ENCODE results near the gene UPF1.

DNA sequence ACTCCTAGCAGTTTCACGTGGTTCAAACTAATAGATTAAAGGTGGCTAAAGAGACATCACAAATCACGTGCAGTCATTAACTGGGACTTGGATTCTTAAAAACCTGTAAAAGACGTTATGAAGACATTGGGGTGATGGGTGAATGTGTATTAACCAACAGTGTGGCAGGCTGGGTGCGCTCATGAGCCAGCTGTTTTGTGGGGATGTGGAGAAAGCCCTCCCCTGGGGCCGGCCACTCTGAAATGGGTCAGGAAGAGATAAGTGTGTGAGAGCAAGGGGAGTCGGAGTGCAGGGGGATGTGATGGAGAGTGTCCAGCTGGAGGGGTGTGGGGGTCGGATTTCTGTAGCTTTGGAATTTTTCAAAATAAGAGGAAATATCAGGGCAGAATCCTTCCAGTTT lies 10.4 kb downstream of the UPF1 start:
- TF ChIP-seq, protein P1, sequence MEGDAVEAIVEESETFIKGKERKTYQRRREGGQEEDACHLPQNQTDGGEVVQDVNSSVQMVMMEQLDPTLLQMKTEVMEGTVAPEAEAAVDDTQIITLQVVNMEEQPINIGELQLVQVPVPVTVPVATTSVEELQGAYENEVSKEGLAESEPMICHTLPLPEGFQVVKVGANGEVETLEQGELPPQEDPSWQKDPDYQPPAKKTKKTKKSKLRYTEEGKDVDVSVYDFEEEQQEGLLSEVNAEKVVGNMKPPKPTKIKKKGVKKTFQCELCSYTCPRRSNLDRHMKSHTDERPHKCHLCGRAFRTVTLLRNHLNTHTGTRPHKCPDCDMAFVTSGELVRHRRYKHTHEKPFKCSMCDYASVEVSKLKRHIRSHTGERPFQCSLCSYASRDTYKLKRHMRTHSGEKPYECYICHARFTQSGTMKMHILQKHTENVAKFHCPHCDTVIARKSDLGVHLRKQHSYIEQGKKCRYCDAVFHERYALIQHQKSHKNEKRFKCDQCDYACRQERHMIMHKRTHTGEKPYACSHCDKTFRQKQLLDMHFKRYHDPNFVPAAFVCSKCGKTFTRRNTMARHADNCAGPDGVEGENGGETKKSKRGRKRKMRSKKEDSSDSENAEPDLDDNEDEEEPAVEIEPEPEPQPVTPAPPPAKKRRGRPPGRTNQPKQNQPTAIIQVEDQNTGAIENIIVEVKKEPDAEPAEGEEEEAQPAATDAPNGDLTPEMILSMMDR (IDR thresholded peaks at IDR 0.05; ENCODE audit: low read length), result no peak
- TF ChIP-seq EZH2 (optimal IDR thresholded peaks at IDR 0.05; ENCODE audit: low read depth, low read length) (no peak), EZH2phosphoT487 (IDR thresholded peaks at IDR 0.05; ENCODE audit: low read length) (no peak)
